Heart left ventricle (tissue), 16 donors: Measurements from ENCODE around the gene SUSD1. TPM values are rescaled to one million over a fixed set of nuclear protein-coding genes. Genes with fewer than 3 reads are reported as not detected.

Source experiments
- ATAC-seq, 4 donors: fragments of 200-7000 bp; cut with Tn5 transposase; one replicate each; pipeline ENCODE4 v1.9.1; 2020 to 2022; ENCODE audit warnings: moderate library complexity in 4 of 4, mild to moderate bottlenecking in 3 of 4, moderate number of reproducible peaks in 1 of 4
- DNase-seq, 5 donors: peaks; one replicate each; pipeline ENCODE4 v3.0.0-alpha.2; 2020
- H3K27ac ChIP-seq, 12 donors: fragments of 200-600 bp; sonication (generic) in 4 of 12; one replicate each; pipeline versions ENCODE4 v1.5.0 to v1.8.0; 2016 to 2022; ENCODE audit warnings: mild to moderate bottlenecking in 2 of 12
- H3K27me3 ChIP-seq, 9 donors: fragments of 200-600 bp; sonication (generic) in 2 of 9; one replicate each; pipeline versions ENCODE4 v1.5.1 to v1.8.0; 2016 to 2022; ENCODE audit warnings: mild to moderate bottlenecking in 3 of 9
- H3K36me3 ChIP-seq, 9 donors: fragments of 200-600 bp; sonication (generic) in 2 of 9; one replicate each; pipeline versions ENCODE4 v1.5.0 to v1.8.0; 2018 to 2022; ENCODE audit warnings: mild to moderate bottlenecking in 2 of 9
- H3K4me1 ChIP-seq, 12 donors: fragments of 200-600 bp; sonication (generic) in 4 of 12; one replicate each; pipeline versions ENCODE4 v1.5.0 to v1.8.0; 2016 to 2022; ENCODE audit warnings: mild to moderate bottlenecking in 3 of 12
- H3K4me3 ChIP-seq, 12 donors: fragments of 200-600 bp; sonication (generic) in 4 of 12; one replicate each; pipeline versions ENCODE4 v1.5.0 to v1.8.0; 2017 to 2022; ENCODE audit warnings: mild to moderate bottlenecking in 9 of 12, moderate library complexity in 4 of 12
- H3K9me3 ChIP-seq, 12 donors: fragments of 200-600 bp; sonication (generic) in 4 of 12; one replicate each; pipeline versions ENCODE4 v1.5.0 to v1.8.0; 2016 to 2022; ENCODE audit warnings: mild to moderate bottlenecking in 1 of 12
- CTCF ChIP-seq, 12 donors: fragments of 200-600 bp; sonication (generic) in 4 of 12; IDR thresholded peaks; one replicate each; pipeline versions ENCODE4 v1.5.0 to v1.8.0; 2018 to 2022; ENCODE audit warnings: antibody characterized with exemption in 12 of 12, mild to moderate bottlenecking in 5 of 12
- POLR2A ChIP-seq, 2 donors: fragments of 450-650 bp; IDR thresholded peaks; one replicate each; pipeline ENCODE4 v1.6.1; 2017; ENCODE audit warnings: antibody characterized with exemption in 2 of 2, mild to moderate bottlenecking in 2 of 2, moderate library complexity in 2 of 2
- WGBS, 4 donors: extraction: QIAGEN DNeasy Blood & Tissue Kit in 2 of 4; methylation state at CpG; one replicate each; pipeline versions ENCODE4 v1.1.5 to v1.1.7; 2013 to 2018; 5-methylcytosine and 5-hydroxymethylcytosine counted together
- intact Hi-C, 10 donors: fragments of 100-400 bp; cut with DNase I; formaldehyde crosslinking; loops; one replicate each; pipeline versions ENCODE4 v1.11.1 to v1.14.2; 2022
- polyA plus RNA-seq, 2 donors: library from polyadenylated mRNA; stranded (reverse); fragments of 200-250 nt; gene quantifications; one replicate each; pipeline ENCODE4 v1.2.3, GENCODE V29; 2013
- total RNA-seq, 9 donors: library from RNA; depleted of rRNA in 2 of 9; stranded (reverse); fragments of >200 nt in 2 of 9; fragmentation: NEBNext Ultra II Directional in 3 of 9; extraction: Animal tissue kit (Norgen Biotek cat#: 25700) in 3 of 9; gene quantifications; one replicate each; pipeline versions ENCODE4 v1.1.0 to v1.2.4, GENCODE V29; 2016 to 2023
- donor health status: ischemic (EF 13 %, LVEDD 7.1; RV severe dilation, severe dysfunction).
- donor health status: healthy with polysubstance abuse.
- donor health status: DM: no; HTN: yes; CAD: no.
- donor health status: DM: no; HTN: no; CAD: no.
- donor health status: ischemic (EF 25% LVEDD 6.9; RV normal size, moderate dysfunction).
- donor health status: ischemic (EF 25% LVEDD 5.7; RV mildly dilated, moderate dysfunction).
- donor health status: healthy.
- donor health status: DM: yes; HTN: yes; CAD: no.
- donor health status: ischemic (EF 35%, LVEDD 5.7; RV mildly dilated, moderate dysfunction).
- donor health status: nonischemic (EF 11% LVEDD 7.7; RV severe dilation, severe dysfunction).
- donor health status: DM: yes; HTN: yes; CAD: no.
- donor health status: PGD.
- donor health status: ischemic (EF 29% LVEDD 5.4; RV normal size, mild dysfunction).
- donor health status: nonischemic (EF 23%, LVEDD 6.1; RV moderate dilation, normal function).

The SUSD1 gene
- total and polyA plus RNA-seq, 11 donors = 1.0 to 22.7 (median 6.0) TPM

GRCh38 chr9:112166176-112167140 lies 8.6 kb downstream of the SUSD1 start:
- H3K27ac ChIP-seq = peak overlapping the region in 8 of 12 donors; percentile 14 to 53 (median 30)
- intact Hi-C loops = loop anchor here in 1 of 10 donors (10.0 kb wide), 1 partner anchor 62 kb away; no protein-coding TSS in a partner anchor
- 65 to 77% (median 75%) methylated on average over 12 of the region's 12 CpGs for WGBS, 4 donors

GRCh38 chr9:112162621-112163413 lies 12.3 kb downstream of the SUSD1 start:
- H3K4me1 ChIP-seq = peaks cover 0 to 18% (median 0%) of the 10 kb centered on the region in 12 donors
- H3K27ac ChIP-seq = no peak overlapping the region
- ATAC-seq (no peak), DNase-seq (no peak)
- intact Hi-C loops = loop anchor here in 1 of 10 donors (10.0 kb wide), 1 partner anchor 58 kb away; no protein-coding TSS in a partner anchor
- no peaks in the 10 kb centered on the region for H3K36me3 ChIP-seq
- no peak for TF ChIP-seq CTCF (IDR thresholded peaks at IDR 0.05)
- TF ChIP-seq POLR2A (IDR thresholded peaks at IDR 0.05) = no peak
- H3K27me3 ChIP-seq = no peaks in the 10 kb centered on the region
- 87 to 96% (median 91%) methylated on average over 5 of the region's 5 CpGs for WGBS, 4 donors
- H3K4me3 ChIP-seq = peak overlapping the region in 1 of 12 donors; percentile 25
- H3K9me3 ChIP-seq = no peaks in the 10 kb centered on the region

More at GRCh38 chr9:112166176-112167140, 8.6 kb downstream of the SUSD1 start:
- peak in 2 of 5 donors; percentile 8 to 42 for DNase-seq
- no peak for TF ChIP-seq POLR2A (IDR thresholded peaks at IDR 0.05)
- TF ChIP-seq CTCF (IDR thresholded peaks at IDR 0.05) = peak in 4 of 12 donors; percentile 13 to 39 (median 22)
- no peaks in the 10 kb centered on the region for H3K27me3 ChIP-seq
- no peaks in the 10 kb centered on the region for H3K36me3 ChIP-seq
- H3K4me1 ChIP-seq = peaks cover 0 to 10% (median 0%) of the 10 kb centered on the region in 12 donors
- no peaks in the 10 kb centered on the region for H3K9me3 ChIP-seq
- H3K4me3 ChIP-seq = no peak overlapping the region
- peak; percentile 50 to 88 (median 82) for ATAC-seq

- peak overlapping the region in 1 of 12 donors; percentile 15 for H3K27ac ChIP-seq
- 95 to 99% (median 98%) methylated on average over 1 of the region's 1 CpG for WGBS, 4 donors
Observed at GRCh38 chr9:112159781-112160180, 15.3 kb downstream of the SUSD1 start.

More at GRCh38 chr9:112159781-112160180, 15.3 kb downstream of the SUSD1 start:
- H3K36me3 ChIP-seq = peaks cover 0 to 3% (median 0%) of the 10 kb centered on the region in 9 donors
- intact Hi-C loops = loop anchor here in 1 of 10 donors (10.0 kb wide), 1 partner anchor 55 kb away; no protein-coding TSS in a partner anchor
- no peaks in the 10 kb centered on the region for H3K9me3 ChIP-seq
- ATAC-seq = no peak
- TF ChIP-seq POLR2A (IDR thresholded peaks at IDR 0.05) (no peak), CTCF (IDR thresholded peaks at IDR 0.05) (no peak)
- H3K4me3 ChIP-seq = no peak overlapping the region
- H3K27me3 ChIP-seq = no peaks in the 10 kb centered on the region
- no peak for DNase-seq
- H3K4me1 ChIP-seq = peaks cover 0 to 22% (median 0%) of the 10 kb centered on the region in 12 donors
